Endodermal cell (in vitro differentiated cells): Measurements from ENCODE around the gene BMP5. TPM values are rescaled to one million over a fixed set of nuclear protein-coding genes. Genes with fewer than 3 reads are reported as not detected.

Source experiments
- DNase-seq: peaks from one replicate; pipeline ENCODE4 v3.0.0-alpha.2; 2017
- H3K27ac ChIP-seq: 2 replicates; pipeline ENCODE4 v1.5.1; 2013; ENCODE audit warnings: mild to moderate bottlenecking, low read depth, low read length, moderate library complexity
- H3K27me3 ChIP-seq: 2 replicates; pipeline ENCODE4 v1.6.1; 2013; ENCODE audit warnings: mild to moderate bottlenecking, low read length, moderate library complexity; ENCODE audit not compliant: insufficient read depth, control insufficient read depth, poor library complexity, severe bottlenecking
- H3K36me3 ChIP-seq: 2 replicates; pipeline ENCODE4 v1.7.0; 2013; ENCODE audit warnings: mild to moderate bottlenecking, low read length, moderate library complexity; ENCODE audit not compliant: control insufficient read depth, insufficient read depth
- H3K4me1 ChIP-seq: one replicate; pipeline ENCODE4 v1.7.0; 2013; ENCODE audit warnings: low read length; ENCODE audit not compliant: control insufficient read depth, insufficient read depth
- H3K4me3 ChIP-seq: 2 replicates; pipeline ENCODE4 v1.5.1; 2013; ENCODE audit warnings: mild to moderate bottlenecking, low read length, moderate library complexity
- H3K9ac ChIP-seq: 2 replicates; pipeline ENCODE4 v1.6.1; 2013; ENCODE audit warnings: mild to moderate bottlenecking, low read length, moderate library complexity; ENCODE audit not compliant: poor library complexity, severe bottlenecking; ENCODE audit errors: extremely low read depth
- H3K9me3 ChIP-seq: 2 replicates; pipeline ENCODE4 v1.6.1; 2013; ENCODE audit warnings: mild to moderate bottlenecking, low read length, moderate library complexity; ENCODE audit not compliant: control insufficient read depth
- H3K27ac Mint-ChIP-seq: 2 replicates; pipeline ENCODE4 v1.8.0; 2020; ENCODE audit warnings: mixed read lengths
- H3K27me3 Mint-ChIP-seq: 2 replicates; pipeline ENCODE4 v1.8.0; 2021; ENCODE audit warnings: mild to moderate bottlenecking, mixed read lengths; ENCODE audit not compliant: insufficient read depth
- H3K36me3 Mint-ChIP-seq: 2 replicates; pipeline ENCODE4 v1.8.0; 2020; ENCODE audit warnings: low read depth, mixed read lengths
- H3K4me1 Mint-ChIP-seq: 2 replicates; pipeline ENCODE4 v1.8.0; 2020; ENCODE audit warnings: mixed read lengths
- H3K4me3 Mint-ChIP-seq: 2 replicates; pipeline ENCODE4 v1.8.0; 2020; ENCODE audit warnings: mild to moderate bottlenecking, moderate library complexity, mixed read lengths
- H3K9me3 Mint-ChIP-seq: 2 replicates; pipeline ENCODE4 v1.8.0; 2020; ENCODE audit warnings: mild to moderate bottlenecking, mixed read lengths
- WGBS, 2 experiments: methylation state at CpG; one replicate each; pipeline versions ENCODE4 v1.1.5 to v1.1.7; 2013; ENCODE audit warnings: missing lambda C conversion rate in 2 of 2, mixed read lengths in 1 of 2; ENCODE audit not compliant: insufficient coverage in 1 of 2, insufficient read length in 1 of 2; 5-methylcytosine and 5-hydroxymethylcytosine counted together
- total RNA-seq, 2 donors: library from RNA; stranded (reverse); fragmentation: NEBNext Ultra II Directional in 1 of 2; extraction: Animal tissue kit (Norgen Biotek cat#: 25700) in 1 of 2; gene quantifications; 2 replicates in 1 of 2; 3 replicates in 1 of 2; pipeline ENCODE4 v1.2.1, GENCODE V29; 2021
- TF ChIP-seq, protein P1 (sequence below): fragments of 200-600 bp; sonication (generic); conservative IDR thresholded peaks from 2 replicates; pipeline ENCODE4 v1.5.0; 2021; ENCODE audit warnings: antibody characterized with exemption, mild to moderate bottlenecking

Gene BMP5
- total RNA-seq, 2 donors from 2014 or later = 0.73 to 0.84 TPM

DNA sequence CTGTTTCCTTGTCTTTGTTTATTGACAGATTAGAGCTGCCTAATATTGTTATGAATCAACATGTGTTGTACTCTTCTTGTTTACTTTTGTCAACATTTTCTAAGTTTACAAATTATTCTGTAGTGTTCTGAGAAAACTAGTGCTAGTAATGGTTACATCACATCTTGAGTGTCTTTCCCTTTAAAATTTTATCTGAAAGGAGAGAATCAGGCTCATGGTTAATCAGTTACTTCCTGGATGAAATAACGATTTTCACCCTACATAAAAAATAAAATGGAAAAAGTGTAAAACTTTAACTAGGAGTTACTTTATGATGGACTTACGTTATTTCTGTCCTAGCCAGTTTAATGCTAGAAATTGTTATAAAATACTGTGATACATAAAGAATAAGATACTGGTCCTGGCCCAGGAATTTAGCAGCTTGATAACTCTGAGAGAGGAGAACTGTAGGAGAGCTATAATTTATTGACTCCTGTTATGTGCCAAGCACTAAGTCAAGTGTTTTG lies 26.4 kb upstream of the BMP5 start:
- Histone ChIP-seq H3K27ac (no peak overlapping the region), H3K9ac (no peak overlapping the region), H3K4me3 (no peak overlapping the region), H3K4me1 (peaks cover 4% of the 10 kb centered on the region), H3K9me3 (no peaks in the 10 kb centered on the region), H3K27me3 (no peaks in the 10 kb centered on the region), H3K36me3 (no peaks in the 10 kb centered on the region)
- Mint-ChIP-seq H3K27me3 (peaks cover 36% of the 10 kb centered on the region), H3K27ac (no peak overlapping the region), H3K4me3 (no peak overlapping the region), H3K4me1 (peaks cover 11% of the 10 kb centered on the region), H3K36me3 (no peaks in the 10 kb centered on the region), H3K9me3 (peaks cover 3% of the 10 kb centered on the region)
- no peak for DNase-seq
- TF ChIP-seq, protein P1, sequence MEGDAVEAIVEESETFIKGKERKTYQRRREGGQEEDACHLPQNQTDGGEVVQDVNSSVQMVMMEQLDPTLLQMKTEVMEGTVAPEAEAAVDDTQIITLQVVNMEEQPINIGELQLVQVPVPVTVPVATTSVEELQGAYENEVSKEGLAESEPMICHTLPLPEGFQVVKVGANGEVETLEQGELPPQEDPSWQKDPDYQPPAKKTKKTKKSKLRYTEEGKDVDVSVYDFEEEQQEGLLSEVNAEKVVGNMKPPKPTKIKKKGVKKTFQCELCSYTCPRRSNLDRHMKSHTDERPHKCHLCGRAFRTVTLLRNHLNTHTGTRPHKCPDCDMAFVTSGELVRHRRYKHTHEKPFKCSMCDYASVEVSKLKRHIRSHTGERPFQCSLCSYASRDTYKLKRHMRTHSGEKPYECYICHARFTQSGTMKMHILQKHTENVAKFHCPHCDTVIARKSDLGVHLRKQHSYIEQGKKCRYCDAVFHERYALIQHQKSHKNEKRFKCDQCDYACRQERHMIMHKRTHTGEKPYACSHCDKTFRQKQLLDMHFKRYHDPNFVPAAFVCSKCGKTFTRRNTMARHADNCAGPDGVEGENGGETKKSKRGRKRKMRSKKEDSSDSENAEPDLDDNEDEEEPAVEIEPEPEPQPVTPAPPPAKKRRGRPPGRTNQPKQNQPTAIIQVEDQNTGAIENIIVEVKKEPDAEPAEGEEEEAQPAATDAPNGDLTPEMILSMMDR = no peak
- WGBS, 2 experiments = 72% methylated on average over 2 of the region's 2 CpGs; no CpG with 5 or more reads in 1 of the 2 experiments

DNA sequence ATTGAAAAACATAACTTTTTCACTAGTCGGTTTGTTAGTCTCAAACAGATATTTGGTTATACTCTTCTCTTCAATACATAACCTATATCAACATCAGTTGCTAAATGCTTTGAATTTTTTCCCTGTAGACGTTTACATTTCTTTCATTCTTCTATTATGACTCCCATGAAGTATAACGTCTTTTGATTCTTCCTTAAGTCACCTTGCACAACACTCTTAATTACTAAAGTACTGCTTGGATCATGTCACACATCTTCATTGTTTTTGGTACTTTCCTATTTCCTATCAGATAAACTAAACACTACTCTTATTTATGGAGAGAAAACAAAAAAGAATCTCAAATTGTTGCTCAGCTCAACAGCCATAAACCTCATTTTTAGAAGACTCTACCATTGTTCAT lies 23.0 kb upstream of the BMP5 start:
- WGBS, 2 experiments = 85 to 95% methylated on average over 3 of the region's 3 CpGs
- H3K9ac ChIP-seq = no peak overlapping the region
- no peak overlapping the region for H3K4me3 ChIP-seq
- peaks cover 32% of the 10 kb centered on the region for H3K27me3 ChIP-seq
- Mint-ChIP-seq H3K27me3 (peaks cover 62% of the 10 kb centered on the region), H3K4me1 (peaks cover 11% of the 10 kb centered on the region), H3K9me3 (peaks cover 6% of the 10 kb centered on the region), H3K27ac (no peak overlapping the region), H3K36me3 (no peaks in the 10 kb centered on the region), H3K4me3 (no peak overlapping the region)
- no peak overlapping the region for H3K27ac ChIP-seq
- no peaks in the 10 kb centered on the region for H3K9me3 ChIP-seq
- TF ChIP-seq, protein P1 = no peak
- peaks cover 12% of the 10 kb centered on the region for H3K4me1 ChIP-seq
- H3K36me3 ChIP-seq = no peaks in the 10 kb centered on the region
- DNase-seq = no peak

DNA sequence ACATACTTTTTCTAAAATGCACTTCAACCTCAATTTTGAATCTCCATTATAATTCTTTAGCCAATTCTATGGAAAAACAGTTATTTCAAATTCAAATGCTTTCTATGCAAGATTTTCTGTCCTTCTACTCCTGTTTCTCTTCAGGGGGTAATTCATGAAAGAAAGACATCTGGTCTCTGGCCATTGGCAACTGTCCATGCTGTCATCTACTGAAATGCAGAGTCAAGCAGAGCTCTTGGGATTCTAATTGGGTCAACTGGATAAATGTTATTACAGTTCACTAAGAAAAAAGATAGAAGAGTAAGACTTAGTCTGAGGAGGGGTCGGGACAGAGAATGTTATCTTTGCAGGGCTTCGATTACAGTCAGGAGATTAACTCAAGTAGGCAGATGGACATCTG lies 22.0 kb upstream of the BMP5 start:
- Histone ChIP-seq H3K27me3 (peaks cover 40% of the 10 kb centered on the region), H3K9ac (no peak overlapping the region), H3K27ac (no peak overlapping the region), H3K9me3 (no peaks in the 10 kb centered on the region), H3K36me3 (no peaks in the 10 kb centered on the region), H3K4me3 (peak overlapping the region; percentile 34), H3K4me1 (peaks cover 12% of the 10 kb centered on the region)
- Mint-ChIP-seq H3K36me3 (no peaks in the 10 kb centered on the region), H3K4me1 (peaks cover 7% of the 10 kb centered on the region), H3K27ac (no peak overlapping the region), H3K27me3 (peaks cover 70% of the 10 kb centered on the region), H3K9me3 (peaks cover 6% of the 10 kb centered on the region), H3K4me3 (no peak overlapping the region)
- TF ChIP-seq, protein P1 = no peak
- no peak for DNase-seq
- 59 to 78% methylated on average over 2 of the region's 2 CpGs for WGBS, 2 experiments
